NCI-H2081 treated with DMSO at 0.1 percent for 48 hours (cell line): Measurements from ENCODE around the gene CCK.

Source experiments
- DNase-seq: peaks from one replicate; lab custom pipeline; 2025; lab: John Stamatoyannopoulos, UW

The CCK gene

GRCh38 chr3:42225486-42226363 lies 40.3 kb downstream of the CCK start:
- DNase-seq = no peak

GRCh38 chr3:42224658-42225421 lies 41.1 kb downstream of the CCK start:
- no peak for DNase-seq

GRCh38 chr3:42224178-42224577 lies 41.8 kb downstream of the CCK start:
- DNase-seq = no peak

GRCh38 chr3:42222942-42223693 lies 42.9 kb downstream of the CCK start:
- no peak for DNase-seq

GRCh38 chr3:42220436-42221121 lies 45.4 kb downstream of the CCK start:
- no peak for DNase-seq

- DNase-seq = no peak
These were observed 49.1 kb downstream of the CCK start for GRCh38 chr3:42216931-42217333.

GRCh38 chr3:42216302-42216701 lies 49.7 kb downstream of the CCK start:
- no peak for DNase-seq

GRCh38 chr3:42214565-42215283 lies 51.3 kb downstream of the CCK start:
- DNase-seq = no peak

GRCh38 chr3:42214064-42214463 lies 51.9 kb downstream of the CCK start:
- no peak for DNase-seq

GRCh38 chr3:42213417-42213816 lies 52.6 kb downstream of the CCK start:
- DNase-seq = no peak

GRCh38 chr3:42210726-42211125 lies 55.3 kb downstream of the CCK start:
- no peak for DNase-seq

GRCh38 chr3:42209917-42210316 lies 56.1 kb downstream of the CCK start:
- DNase-seq = no peak
